Measurements from ENCODE around the gene MAP4K3.

DNA sequence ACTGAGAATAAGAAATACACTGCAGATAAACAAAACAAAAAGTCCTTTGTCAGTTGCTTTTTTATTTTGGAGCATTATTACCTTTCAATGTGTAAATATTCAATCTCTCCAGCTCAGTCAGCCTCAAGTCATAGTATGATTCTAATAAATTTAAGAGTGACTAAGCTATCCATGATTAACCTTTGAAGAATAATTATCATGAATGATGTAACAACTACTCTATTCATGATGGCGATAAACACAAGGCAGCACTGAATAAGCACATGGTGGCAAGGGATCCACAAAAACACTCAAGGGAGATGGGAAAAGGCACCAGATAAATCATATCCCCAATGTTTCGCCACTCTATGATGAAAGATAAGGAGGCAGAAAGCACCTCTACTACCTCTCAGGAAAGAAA is 67.0 kb downstream of the MAP4K3 start:
- TF ChIP-seq EP300 (IDR thresholded peaks at IDR 0.05) (no peak), POLR2AphosphoS5 (IDR thresholded peaks at IDR 0.05) (no peak), POLR2A (IDR thresholded peaks at IDR 0.05) (no peak)
- TF ChIP-seq, protein P1, sequence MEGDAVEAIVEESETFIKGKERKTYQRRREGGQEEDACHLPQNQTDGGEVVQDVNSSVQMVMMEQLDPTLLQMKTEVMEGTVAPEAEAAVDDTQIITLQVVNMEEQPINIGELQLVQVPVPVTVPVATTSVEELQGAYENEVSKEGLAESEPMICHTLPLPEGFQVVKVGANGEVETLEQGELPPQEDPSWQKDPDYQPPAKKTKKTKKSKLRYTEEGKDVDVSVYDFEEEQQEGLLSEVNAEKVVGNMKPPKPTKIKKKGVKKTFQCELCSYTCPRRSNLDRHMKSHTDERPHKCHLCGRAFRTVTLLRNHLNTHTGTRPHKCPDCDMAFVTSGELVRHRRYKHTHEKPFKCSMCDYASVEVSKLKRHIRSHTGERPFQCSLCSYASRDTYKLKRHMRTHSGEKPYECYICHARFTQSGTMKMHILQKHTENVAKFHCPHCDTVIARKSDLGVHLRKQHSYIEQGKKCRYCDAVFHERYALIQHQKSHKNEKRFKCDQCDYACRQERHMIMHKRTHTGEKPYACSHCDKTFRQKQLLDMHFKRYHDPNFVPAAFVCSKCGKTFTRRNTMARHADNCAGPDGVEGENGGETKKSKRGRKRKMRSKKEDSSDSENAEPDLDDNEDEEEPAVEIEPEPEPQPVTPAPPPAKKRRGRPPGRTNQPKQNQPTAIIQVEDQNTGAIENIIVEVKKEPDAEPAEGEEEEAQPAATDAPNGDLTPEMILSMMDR (IDR thresholded peaks at IDR 0.05) = no peak
